Activated CD4-positive, alpha-beta memory T cell treated with anti-CD3 and anti-CD28 coated beads for 36 hours (primary cell): ENCODE results near the gene MRPL54. TPM values are rescaled to one million over a fixed set of nuclear protein-coding genes. Genes with fewer than 3 reads are reported as not detected.

Experiments used
- CTCF ChIA-PET: fragments of 350-600 bp; sonication (Branson Sonifier 250); formaldehyde crosslinking; loops from one replicate; lab custom pipeline; 2021; ENCODE audit warnings: antibody characterized with exemption, inconsistent platforms; lab: Charles Lee
- POLR2A ChIA-PET: fragments of 350-600 bp; sonication (Branson Sonifier 250); formaldehyde crosslinking; loops from one replicate; lab custom pipeline; 2021; ENCODE audit warnings: antibody characterized with exemption; lab: Charles Lee
- DNase-seq: peaks from one replicate; pipeline ENCODE4 v3.0.0-alpha.2; 2020
- H3K27ac Mint-ChIP-seq: one replicate; pipeline ENCODE4 v1.8.0; 2021; ENCODE audit warnings: mixed read lengths
- H3K27me3 Mint-ChIP-seq: one replicate; pipeline ENCODE4 v1.8.0; 2021; ENCODE audit warnings: mixed read lengths
- H3K36me3 Mint-ChIP-seq: one replicate; pipeline ENCODE4 v1.8.0; 2021; ENCODE audit warnings: mixed read lengths
- H3K4me1 Mint-ChIP-seq: one replicate; pipeline ENCODE4 v1.8.0; 2021; ENCODE audit warnings: low read depth, mixed read lengths
- H3K4me3 Mint-ChIP-seq: one replicate; pipeline ENCODE4 v1.8.0; 2021; ENCODE audit warnings: mild to moderate bottlenecking, mixed read lengths
- H3K9me3 Mint-ChIP-seq: one replicate; pipeline ENCODE4 v1.8.0; 2021; ENCODE audit warnings: mixed read lengths
- intact Hi-C: fragments of 100-400 bp; cut with micrococcal nuclease; formaldehyde crosslinking; loops from one replicate; pipeline ENCODE4 v1.15.1; 2023
- total RNA-seq, 2 experiments: library from RNA; stranded (reverse); gene quantifications; one replicate each; pipeline ENCODE4 v1.2.3, GENCODE V29; 2021

Gene MRPL54
- total RNA-seq, 2 experiments from 2014 or later = 63.2 to 65.2 TPM

- CTCF ChIA-PET = no interaction called here
- Mint-ChIP-seq H3K4me3 (no peak overlapping the region), H3K36me3 (no peaks in the 10 kb centered on the region), H3K4me1 (peaks cover 7% of the 10 kb centered on the region), H3K27ac (no peak overlapping the region), H3K9me3 (no peaks in the 10 kb centered on the region), H3K27me3 (peaks cover 4% of the 10 kb centered on the region)
- intact Hi-C loops = no loop called here
- POLR2A ChIA-PET = no interaction called here
- no peak for DNase-seq
Measured at GRCh38 chr19:3725640-3726310, 36.7 kb upstream of the MRPL54 start.

GRCh38 chr19:3730457-3730958 is 32.0 kb upstream of the MRPL54 start:
- H3K27ac Mint-ChIP-seq = no peak overlapping the region
- POLR2A ChIA-PET = no interaction called here
- H3K27me3 Mint-ChIP-seq = no peaks in the 10 kb centered on the region
- CTCF ChIA-PET = no interaction called here
- H3K36me3 Mint-ChIP-seq = no peaks in the 10 kb centered on the region
- no peaks in the 10 kb centered on the region for H3K9me3 Mint-ChIP-seq
- intact Hi-C loops = no loop called here
- H3K4me3 Mint-ChIP-seq = no peak overlapping the region
- H3K4me1 Mint-ChIP-seq = no peaks in the 10 kb centered on the region
- no peak for DNase-seq

- Mint-ChIP-seq H3K4me3 (no peak overlapping the region), H3K27me3 (no peaks in the 10 kb centered on the region), H3K4me1 (no peaks in the 10 kb centered on the region), H3K27ac (no peak overlapping the region), H3K36me3 (no peaks in the 10 kb centered on the region), H3K9me3 (no peaks in the 10 kb centered on the region)
- no peak for DNase-seq
- CTCF ChIA-PET = interaction anchor here (0.7 kb wide), 1 partner anchor 82 kb away, joined by 3 read pairs; no protein-coding TSS in a partner anchor
- POLR2A ChIA-PET = no interaction called here
- intact Hi-C loops = no loop called here
Measured at GRCh38 chr19:3732108-3732507, 30.4 kb upstream of the MRPL54 start.

GRCh38 chr19:3733549-3734309 is 28.8 kb upstream of the MRPL54 start:
- no peaks in the 10 kb centered on the region for H3K27me3 Mint-ChIP-seq
- CTCF ChIA-PET = no interaction called here

GRCh38 chr19:3734310-3734600 is 28.2 kb upstream of the MRPL54 start:
- Mint-ChIP-seq H3K27ac (no peak overlapping the region), H3K4me3 (no peak overlapping the region), H3K9me3 (no peaks in the 10 kb centered on the region)

More at GRCh38 chr19:3733549-3734309, 28.8 kb upstream of the MRPL54 start:
- intact Hi-C loops = no loop called here
- Mint-ChIP-seq H3K27ac (no peak overlapping the region), H3K9me3 (no peaks in the 10 kb centered on the region), H3K4me1 (peaks cover 1% of the 10 kb centered on the region), H3K4me3 (no peak overlapping the region), H3K36me3 (no peaks in the 10 kb centered on the region)
- DNase-seq = no peak
- POLR2A ChIA-PET = no interaction called here

GRCh38 chr19:3736106-3736724 is 26.3 kb upstream of the MRPL54 start:
- Mint-ChIP-seq H3K4me3 (no peak overlapping the region), H3K27me3 (no peaks in the 10 kb centered on the region), H3K9me3 (no peaks in the 10 kb centered on the region), H3K4me1 (peaks cover 11% of the 10 kb centered on the region), H3K36me3 (no peaks in the 10 kb centered on the region), H3K27ac (no peak overlapping the region)
- ChIA-PET POLR2A (no interaction called here), CTCF (no interaction called here)
- intact Hi-C loops = no loop called here
- DNase-seq = no peak

More at GRCh38 chr19:3734310-3734600, 28.2 kb upstream of the MRPL54 start:
- H3K4me1 Mint-ChIP-seq = peaks cover 7% of the 10 kb centered on the region
- ChIA-PET POLR2A (no interaction called here), CTCF (no interaction called here)
- H3K36me3 Mint-ChIP-seq = no peaks in the 10 kb centered on the region
- no peak for DNase-seq
- H3K27me3 Mint-ChIP-seq = no peaks in the 10 kb centered on the region
- intact Hi-C loops = no loop called here

GRCh38 chr19:3737487-3738205 is 24.8 kb upstream of the MRPL54 start:
- no peaks in the 10 kb centered on the region for H3K36me3 Mint-ChIP-seq
- intact Hi-C loops = no loop called here
- H3K4me1 Mint-ChIP-seq = peaks cover 11% of the 10 kb centered on the region
- no peaks in the 10 kb centered on the region for H3K27me3 Mint-ChIP-seq
- no peak overlapping the region for H3K4me3 Mint-ChIP-seq
- DNase-seq = no peak
- ChIA-PET CTCF (interaction anchor here (0.6 kb wide), 1 partner anchor 181 kb away, joined by 3 read pairs; no protein-coding TSS in a partner anchor), POLR2A (no interaction called here)
- H3K27ac Mint-ChIP-seq = no peak overlapping the region
- no peaks in the 10 kb centered on the region for H3K9me3 Mint-ChIP-seq

- no peaks in the 10 kb centered on the region for H3K27me3 Mint-ChIP-seq
- intact Hi-C loops = no loop called here
- peaks cover 11% of the 10 kb centered on the region for H3K4me1 Mint-ChIP-seq
- H3K36me3 Mint-ChIP-seq = no peaks in the 10 kb centered on the region
- no peaks in the 10 kb centered on the region for H3K9me3 Mint-ChIP-seq
- ChIA-PET POLR2A (no interaction called here), CTCF (no interaction called here)
- no peak overlapping the region for H3K4me3 Mint-ChIP-seq
- no peak overlapping the region for H3K27ac Mint-ChIP-seq
- DNase-seq = no peak
Measured at GRCh38 chr19:3738477-3739220, 23.8 kb upstream of the MRPL54 start.

- no peaks in the 10 kb centered on the region for H3K9me3 Mint-ChIP-seq
- no peaks in the 10 kb centered on the region for H3K36me3 Mint-ChIP-seq
- DNase-seq = no peak
- H3K4me1 Mint-ChIP-seq = peaks cover 11% of the 10 kb centered on the region
- ChIA-PET POLR2A (no interaction called here), CTCF (no interaction called here)
- intact Hi-C loops = no loop called here
- H3K27ac Mint-ChIP-seq = no peak overlapping the region
- no peak overlapping the region for H3K4me3 Mint-ChIP-seq
- no peaks in the 10 kb centered on the region for H3K27me3 Mint-ChIP-seq
Measured at GRCh38 chr19:3740431-3740830, 22.1 kb upstream of the MRPL54 start.

GRCh38 chr19:3743486-3743885 is 19.0 kb upstream of the MRPL54 start:
- no peak for DNase-seq
- Mint-ChIP-seq H3K4me3 (no peak overlapping the region), H3K27ac (no peak overlapping the region), H3K36me3 (no peaks in the 10 kb centered on the region), H3K27me3 (no peaks in the 10 kb centered on the region), H3K9me3 (no peaks in the 10 kb centered on the region), H3K4me1 (peaks cover 10% of the 10 kb centered on the region)
- ChIA-PET CTCF (no interaction called here), POLR2A (no interaction called here)
- intact Hi-C loops = no loop called here

GRCh38 chr19:3745363-3746045 is 17.0 kb upstream of the MRPL54 start:
- intact Hi-C loops = no loop called here
- no peaks in the 10 kb centered on the region for H3K27me3 Mint-ChIP-seq
- no peak for DNase-seq
- ChIA-PET POLR2A (interaction anchor here (1.1 kb wide), 1 partner anchor 9 kb away, joined by 3 read pairs; no protein-coding TSS in a partner anchor), CTCF (no interaction called here)
- H3K27ac Mint-ChIP-seq = no peak overlapping the region
- H3K4me1 Mint-ChIP-seq = no peaks in the 10 kb centered on the region
- no peaks in the 10 kb centered on the region for H3K9me3 Mint-ChIP-seq
- H3K36me3 Mint-ChIP-seq = peaks cover 10% of the 10 kb centered on the region
- H3K4me3 Mint-ChIP-seq = no peak overlapping the region
